ENCODE data around the gene TMEM63A.

DNA sequence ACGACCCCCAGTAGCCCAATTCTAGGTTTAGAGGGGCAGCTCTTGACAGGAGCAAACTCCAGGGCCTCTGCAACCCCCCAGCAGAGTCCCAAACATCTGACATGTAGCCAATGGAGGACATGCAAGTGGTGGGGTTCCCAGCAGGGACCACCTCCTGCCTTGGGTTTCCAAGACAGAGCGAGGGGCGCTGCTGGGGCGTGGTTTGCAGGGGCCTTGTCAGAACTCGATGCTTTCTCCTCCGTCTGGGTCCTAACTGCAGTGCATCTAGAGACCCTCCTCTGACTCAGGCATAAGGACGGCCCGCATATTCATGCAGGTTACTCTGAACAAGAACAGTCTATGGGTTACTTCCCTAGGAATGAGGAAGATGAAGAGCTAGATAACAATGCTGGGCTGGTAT is 55.1 kb downstream of the TMEM63A start:
- TF ChIP-seq, protein P1, sequence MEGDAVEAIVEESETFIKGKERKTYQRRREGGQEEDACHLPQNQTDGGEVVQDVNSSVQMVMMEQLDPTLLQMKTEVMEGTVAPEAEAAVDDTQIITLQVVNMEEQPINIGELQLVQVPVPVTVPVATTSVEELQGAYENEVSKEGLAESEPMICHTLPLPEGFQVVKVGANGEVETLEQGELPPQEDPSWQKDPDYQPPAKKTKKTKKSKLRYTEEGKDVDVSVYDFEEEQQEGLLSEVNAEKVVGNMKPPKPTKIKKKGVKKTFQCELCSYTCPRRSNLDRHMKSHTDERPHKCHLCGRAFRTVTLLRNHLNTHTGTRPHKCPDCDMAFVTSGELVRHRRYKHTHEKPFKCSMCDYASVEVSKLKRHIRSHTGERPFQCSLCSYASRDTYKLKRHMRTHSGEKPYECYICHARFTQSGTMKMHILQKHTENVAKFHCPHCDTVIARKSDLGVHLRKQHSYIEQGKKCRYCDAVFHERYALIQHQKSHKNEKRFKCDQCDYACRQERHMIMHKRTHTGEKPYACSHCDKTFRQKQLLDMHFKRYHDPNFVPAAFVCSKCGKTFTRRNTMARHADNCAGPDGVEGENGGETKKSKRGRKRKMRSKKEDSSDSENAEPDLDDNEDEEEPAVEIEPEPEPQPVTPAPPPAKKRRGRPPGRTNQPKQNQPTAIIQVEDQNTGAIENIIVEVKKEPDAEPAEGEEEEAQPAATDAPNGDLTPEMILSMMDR (IDR thresholded peaks at IDR 0.05), result no peak
- no peak for TF ChIP-seq EZH2 (IDR thresholded peaks at IDR 0.05)
- TF ChIP-seq EZH2phosphoT487 (IDR thresholded peaks at IDR 0.05), result no peak
